ENCODE results near the gene CHMP4B.

DNA sequence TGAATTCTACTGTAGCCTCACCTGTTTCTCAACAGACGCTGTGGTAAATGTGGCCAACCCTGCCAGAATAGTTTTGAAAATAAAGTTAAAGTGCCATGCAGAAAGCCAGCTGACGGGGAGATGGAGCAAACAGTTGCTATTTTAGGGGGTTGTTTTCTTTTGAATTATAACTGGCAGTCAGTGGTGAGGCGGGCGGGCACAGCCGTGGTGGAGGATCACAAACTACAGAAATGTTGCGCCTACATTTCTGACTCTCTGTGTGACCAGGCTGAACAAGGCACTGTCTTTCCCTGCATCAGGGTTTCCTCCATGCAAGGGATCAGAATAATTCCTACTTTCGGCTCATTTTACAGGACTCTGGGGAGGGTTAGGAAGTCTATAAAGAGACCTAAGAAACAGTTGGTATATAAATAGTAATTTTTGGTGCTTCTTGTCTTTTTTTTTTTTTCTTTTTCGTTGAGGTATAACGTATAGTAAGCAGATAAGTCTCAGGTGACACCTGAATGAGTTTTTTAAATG lies 17.2 kb downstream of the CHMP4B start:
- TF ChIP-seq, protein P1, sequence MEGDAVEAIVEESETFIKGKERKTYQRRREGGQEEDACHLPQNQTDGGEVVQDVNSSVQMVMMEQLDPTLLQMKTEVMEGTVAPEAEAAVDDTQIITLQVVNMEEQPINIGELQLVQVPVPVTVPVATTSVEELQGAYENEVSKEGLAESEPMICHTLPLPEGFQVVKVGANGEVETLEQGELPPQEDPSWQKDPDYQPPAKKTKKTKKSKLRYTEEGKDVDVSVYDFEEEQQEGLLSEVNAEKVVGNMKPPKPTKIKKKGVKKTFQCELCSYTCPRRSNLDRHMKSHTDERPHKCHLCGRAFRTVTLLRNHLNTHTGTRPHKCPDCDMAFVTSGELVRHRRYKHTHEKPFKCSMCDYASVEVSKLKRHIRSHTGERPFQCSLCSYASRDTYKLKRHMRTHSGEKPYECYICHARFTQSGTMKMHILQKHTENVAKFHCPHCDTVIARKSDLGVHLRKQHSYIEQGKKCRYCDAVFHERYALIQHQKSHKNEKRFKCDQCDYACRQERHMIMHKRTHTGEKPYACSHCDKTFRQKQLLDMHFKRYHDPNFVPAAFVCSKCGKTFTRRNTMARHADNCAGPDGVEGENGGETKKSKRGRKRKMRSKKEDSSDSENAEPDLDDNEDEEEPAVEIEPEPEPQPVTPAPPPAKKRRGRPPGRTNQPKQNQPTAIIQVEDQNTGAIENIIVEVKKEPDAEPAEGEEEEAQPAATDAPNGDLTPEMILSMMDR (IDR thresholded peaks at IDR 0.05) = no peak
- TF ChIP-seq POLR2A (IDR thresholded peaks at IDR 0.05) (no peak), POLR2AphosphoS5 (IDR thresholded peaks at IDR 0.05) (no peak)

Measured in upper lobe of left lung (tissue), 4 donors.